Thymus (tissue), 11 donors: ENCODE data around the gene ANGEL1. TPM values are rescaled to one million over a fixed set of nuclear protein-coding genes. Genes with fewer than 3 reads are reported as not detected.

Experiments
- DNase-seq, 9 donors: peaks; one replicate each; pipeline ENCODE4 v3.0.0-alpha.2; 2013; ENCODE audit warnings: low spot score in 9 of 9, low read depth in 6 of 9, missing footprints in 1 of 9
- H3K27ac ChIP-seq, 2 donors: one replicate each; pipeline ENCODE4 v1.5.1; 2013; ENCODE audit warnings: control low read depth in 1 of 2, low read depth in 1 of 2, low read length in 1 of 2, mild to moderate bottlenecking in 1 of 2, moderate library complexity in 1 of 2
- H3K27me3 ChIP-seq, 2 donors: one replicate each; pipeline ENCODE4 v1.5.1; 2013; ENCODE audit warnings: low read length in 1 of 2; ENCODE audit not compliant: control insufficient read depth in 2 of 2, insufficient read depth in 1 of 2
- H3K36me3 ChIP-seq, 2 donors: one replicate each; pipeline ENCODE4 v1.5.1; 2013; ENCODE audit warnings: low read length in 1 of 2, mild to moderate bottlenecking in 1 of 2, moderate library complexity in 1 of 2; ENCODE audit not compliant: control insufficient read depth in 2 of 2, insufficient read depth in 2 of 2
- H3K4me1 ChIP-seq, 2 donors: one replicate each; pipeline ENCODE4 v1.5.1; 2013; ENCODE audit warnings: low read length in 2 of 2; ENCODE audit not compliant: control insufficient read depth in 2 of 2, insufficient read depth in 2 of 2
- H3K4me3 ChIP-seq, 2 donors: one replicate each; pipeline ENCODE4 v1.5.1; 2013; ENCODE audit warnings: low read length in 2 of 2, control low read depth in 1 of 2, mild to moderate bottlenecking in 1 of 2
- H3K9me3 ChIP-seq, 2 donors: one replicate each; pipeline ENCODE4 v1.5.1; 2013; ENCODE audit warnings: low read length in 1 of 2, mild to moderate bottlenecking in 1 of 2; ENCODE audit not compliant: control insufficient read depth in 2 of 2, insufficient read depth in 1 of 2
- WGBS: extraction: QIAGEN DNeasy Blood & Tissue Kit; methylation state at CpG from one replicate; pipeline ENCODE4 v1.1.7; 2013; 5-methylcytosine and 5-hydroxymethylcytosine counted together
- polyA plus RNA-seq: library from polyadenylated mRNA; stranded (reverse); fragments of 200-250 nt; gene quantifications from one replicate; pipeline ENCODE4 v1.2.3, GENCODE V29; 2013
- total RNA-seq: library from RNA; stranded (reverse); fragments of 120-200 nt; gene quantifications from one replicate; pipeline ENCODE4 v1.2.4, GENCODE V29; 2013
- donor health status: healthy.

ANGEL1 gene
- total and polyA plus RNA-seq, 2 donors, result 4.4 to 12.2 TPM

- Histone ChIP-seq H3K4me1 (no peaks in the 10 kb centered on the region), H3K9me3 (no peaks in the 10 kb centered on the region), H3K27ac (no peak overlapping the region), H3K36me3 (no peaks in the 10 kb centered on the region), H3K27me3 (peaks cover 0 to 2% of the 10 kb centered on the region in 2 donors), H3K4me3 (no peak overlapping the region)
- no peak for DNase-seq
- WGBS, result 93% methylated on average over 5 of the region's 5 CpGs
Observed at GRCh38 chr14:76837524-76837923, 24.8 kb upstream of the ANGEL1 start.

DNA sequence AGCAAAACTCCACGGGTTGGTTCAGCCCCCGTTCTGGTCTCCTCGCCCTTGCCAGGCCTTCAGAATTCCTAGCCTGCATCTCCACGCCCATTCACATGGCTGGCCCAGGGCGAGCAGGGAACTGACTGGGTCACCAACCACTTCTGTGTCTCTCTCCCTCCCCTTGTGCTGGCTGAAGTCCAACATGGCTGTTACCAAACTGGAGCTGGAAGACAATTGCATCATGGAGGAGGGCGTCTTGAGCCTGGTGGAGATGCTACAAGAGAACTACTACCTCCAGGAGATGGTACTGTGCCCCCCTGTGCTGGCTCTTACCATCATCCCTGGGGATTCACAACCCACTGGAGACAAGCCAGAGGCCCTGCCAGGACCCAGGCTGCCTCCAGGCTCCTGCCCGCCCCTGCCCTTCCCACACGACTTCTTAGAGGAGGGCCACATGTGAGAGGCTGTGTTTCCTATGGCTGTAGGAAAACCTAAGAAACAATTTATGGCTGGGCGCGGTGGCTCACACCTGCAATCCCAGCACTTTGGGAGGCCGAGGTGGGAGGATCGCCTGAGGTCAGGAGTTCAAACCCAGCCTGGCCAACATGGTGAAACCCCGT is 23.4 kb upstream of the ANGEL1 start:
- H3K27me3 ChIP-seq, result peaks cover 0 to 2% of the 10 kb centered on the region in 2 donors
- H3K27ac ChIP-seq, result no peak overlapping the region
- H3K9me3 ChIP-seq, result no peaks in the 10 kb centered on the region
- H3K4me3 ChIP-seq, result no peak overlapping the region
- H3K36me3 ChIP-seq, result no peaks in the 10 kb centered on the region
- DNase-seq, result no peak
- 95% methylated on average over 13 of the region's 13 CpGs for WGBS
- no peaks in the 10 kb centered on the region for H3K4me1 ChIP-seq

- no peak overlapping the region for H3K27ac ChIP-seq
- no peak for DNase-seq
- 94% methylated on average over 7 of the region's 7 CpGs for WGBS
Observed at GRCh38 chr14:76834241-76834661, 21.6 kb upstream of the ANGEL1 start.

GRCh38 chr14:76833011-76833410 is 20.3 kb upstream of the ANGEL1 start:
- Histone ChIP-seq H3K27me3 (peaks cover 0 to 3% of the 10 kb centered on the region in 2 donors), H3K27ac (no peak overlapping the region), H3K4me3 (no peak overlapping the region), H3K4me1 (no peaks in the 10 kb centered on the region), H3K36me3 (no peaks in the 10 kb centered on the region), H3K9me3 (no peaks in the 10 kb centered on the region)
- 95% methylated on average over 2 of the region's 2 CpGs for WGBS
- no peak for DNase-seq

More at GRCh38 chr14:76834241-76834661, 21.6 kb upstream of the ANGEL1 start:
- Histone ChIP-seq H3K9me3 (no peaks in the 10 kb centered on the region), H3K4me1 (no peaks in the 10 kb centered on the region), H3K27me3 (peaks cover 0 to 2% of the 10 kb centered on the region in 2 donors), H3K4me3 (no peak overlapping the region), H3K36me3 (no peaks in the 10 kb centered on the region)

DNA sequence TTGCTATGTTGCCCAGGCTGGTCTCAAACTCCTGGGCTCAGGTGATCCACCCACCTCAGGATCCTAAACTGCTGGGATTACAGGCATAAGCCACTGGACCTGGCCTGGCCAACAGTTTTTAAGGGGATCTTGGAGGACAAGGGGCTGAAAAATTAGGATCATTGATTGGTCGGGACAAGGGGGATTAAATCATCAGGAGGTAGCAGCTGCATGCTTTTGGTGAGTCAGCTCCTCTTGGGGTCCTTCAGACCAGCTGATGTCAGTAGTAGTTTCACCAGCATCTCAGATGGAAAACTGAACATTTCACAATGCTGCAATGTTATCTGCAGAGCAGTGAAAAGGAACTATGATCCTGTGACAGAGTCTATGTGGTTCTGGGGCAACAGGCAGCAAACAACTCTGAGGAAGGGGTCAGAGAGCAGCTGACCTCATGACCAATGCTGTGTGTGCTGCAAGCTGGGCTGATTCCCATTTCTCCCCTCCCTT is 19.9 kb upstream of the ANGEL1 start:
- 91% methylated on average over 1 of the region's 1 CpG for WGBS
- no peak for DNase-seq
- Histone ChIP-seq H3K36me3 (no peaks in the 10 kb centered on the region), H3K4me1 (no peaks in the 10 kb centered on the region), H3K27ac (no peak overlapping the region), H3K27me3 (peaks cover 0 to 5% of the 10 kb centered on the region in 2 donors), H3K9me3 (no peaks in the 10 kb centered on the region), H3K4me3 (no peak overlapping the region)

DNA sequence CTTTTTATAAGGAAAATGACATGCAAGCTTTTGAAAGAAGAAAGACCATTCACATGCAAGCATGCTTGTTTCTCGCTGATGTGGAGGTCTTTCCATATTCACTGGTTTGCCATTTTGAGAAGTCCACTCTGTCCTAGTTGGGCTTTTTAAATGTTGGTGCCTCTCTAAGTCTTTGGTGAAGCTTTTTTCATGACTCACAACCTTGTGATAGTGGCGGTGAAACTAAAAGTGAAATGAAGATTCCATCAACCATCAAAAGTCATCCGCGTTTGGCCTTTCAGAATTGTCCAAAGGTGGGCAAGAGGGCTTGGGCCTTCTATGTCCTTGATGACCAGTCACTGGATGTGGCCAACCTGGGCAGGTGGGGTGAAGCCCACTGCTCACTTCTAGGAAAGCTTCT is 17.9 kb upstream of the ANGEL1 start:
- Histone ChIP-seq H3K4me1 (no peaks in the 10 kb centered on the region), H3K27ac (no peak overlapping the region), H3K9me3 (no peaks in the 10 kb centered on the region), H3K27me3 (peaks cover 0 to 3% of the 10 kb centered on the region in 2 donors), H3K36me3 (no peaks in the 10 kb centered on the region), H3K4me3 (no peak overlapping the region)
- 99% methylated on average over 4 of the region's 4 CpGs for WGBS
- no peak for DNase-seq

DNA sequence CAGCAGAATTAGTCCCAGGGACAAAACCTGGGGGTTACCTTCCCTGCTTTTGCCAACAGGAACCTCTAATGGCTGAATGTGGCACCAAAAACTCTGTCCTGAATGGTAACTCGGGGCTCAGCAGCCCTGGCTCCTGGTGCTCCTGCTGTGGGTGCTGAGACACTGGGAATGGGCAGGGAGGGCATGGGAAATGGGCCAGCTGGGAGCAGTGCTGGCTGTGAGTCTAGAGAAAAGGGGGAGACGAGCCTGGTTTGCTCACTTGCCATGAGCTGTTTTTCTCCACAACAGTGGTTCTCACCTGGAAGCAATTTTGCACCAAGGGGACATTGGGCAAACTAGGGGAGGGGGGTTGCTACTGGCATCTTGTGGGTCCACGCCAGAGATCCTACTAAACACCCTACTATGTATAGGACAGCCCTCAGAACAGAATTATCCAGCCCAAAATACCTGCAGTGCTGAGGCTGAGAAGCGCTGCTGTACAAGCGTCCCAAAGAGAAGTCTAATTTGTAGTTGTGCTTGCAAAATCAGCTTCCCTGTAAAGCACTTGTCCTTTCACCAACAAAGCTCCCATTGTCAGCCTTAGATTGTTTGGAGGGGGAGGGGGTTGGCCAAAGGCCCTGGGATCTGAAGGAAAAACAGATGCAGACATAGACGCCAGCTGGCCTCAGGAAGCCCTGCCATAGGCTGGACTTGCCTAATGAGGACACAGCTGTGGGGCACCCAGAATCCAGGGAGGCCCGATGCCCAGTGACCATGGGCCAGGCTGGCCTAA is 17.2 kb upstream of the ANGEL1 start:
- WGBS, result 91% methylated on average over 7 of the region's 7 CpGs
- no peaks in the 10 kb centered on the region for H3K36me3 ChIP-seq
- H3K27ac ChIP-seq, result no peak overlapping the region
- H3K4me1 ChIP-seq, result no peaks in the 10 kb centered on the region
- peaks cover 0 to 3% of the 10 kb centered on the region in 2 donors for H3K27me3 ChIP-seq
- no peak overlapping the region for H3K4me3 ChIP-seq
- no peaks in the 10 kb centered on the region for H3K9me3 ChIP-seq
- DNase-seq, result no peak

DNA sequence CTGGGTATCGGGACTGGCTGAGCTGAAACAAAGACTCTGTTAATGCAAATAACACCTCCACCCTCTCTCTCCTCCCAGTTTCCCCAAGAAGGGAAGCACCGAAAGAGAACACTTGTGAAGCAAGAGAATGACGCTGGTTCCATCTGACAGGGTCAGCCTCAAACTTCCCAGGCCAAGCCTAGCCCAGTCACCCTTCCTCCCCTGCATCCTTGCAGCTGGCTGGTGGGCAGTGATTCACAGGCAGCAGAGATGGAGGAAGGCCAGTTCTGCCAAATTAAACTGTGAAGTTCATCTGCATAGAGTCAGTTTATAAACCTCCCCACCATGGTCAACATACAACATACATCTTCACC is 16.3 kb upstream of the ANGEL1 start:
- H3K4me1 ChIP-seq, result no peaks in the 10 kb centered on the region
- no peaks in the 10 kb centered on the region for H3K36me3 ChIP-seq
- no peaks in the 10 kb centered on the region for H3K9me3 ChIP-seq
- 96% methylated on average over 3 of the region's 3 CpGs for WGBS
- no peak overlapping the region for H3K27ac ChIP-seq
- H3K27me3 ChIP-seq, result peaks cover 0 to 3% of the 10 kb centered on the region in 2 donors
- H3K4me3 ChIP-seq, result no peak overlapping the region
- DNase-seq, result no peak

GRCh38 chr14:76828339-76829012 is 15.8 kb upstream of the ANGEL1 start:
- no peak overlapping the region for H3K27ac ChIP-seq
- WGBS, result 89% methylated on average over 17 of the region's 17 CpGs
- no peaks in the 10 kb centered on the region for H3K9me3 ChIP-seq
- H3K27me3 ChIP-seq, result peaks cover 0 to 3% of the 10 kb centered on the region in 2 donors
- DNase-seq, result no peak
- no peaks in the 10 kb centered on the region for H3K36me3 ChIP-seq
- no peak overlapping the region for H3K4me3 ChIP-seq
- no peaks in the 10 kb centered on the region for H3K4me1 ChIP-seq
